Stimulated activated CD8-positive, alpha-beta memory T cell treated with anti-CD3 and anti-CD28 coated beads, Interleukin-12 subunit alpha, Interleukin-12 subunit beta, amount 100 ng/mL, for 1 hour (primary cell): ENCODE results near the gene DNAH14.
"Not testable (repeated sequence)": the region's sequence is repeated elsewhere in the genome, so short reads cannot be mapped to it uniquely, and the experiment has no call there.

Source experiments
- DNase-seq: peaks from one replicate; pipeline ENCODE4 v3.0.0-alpha.2; 2020; ENCODE audit warnings: low read depth

The DNAH14 gene

DNA sequence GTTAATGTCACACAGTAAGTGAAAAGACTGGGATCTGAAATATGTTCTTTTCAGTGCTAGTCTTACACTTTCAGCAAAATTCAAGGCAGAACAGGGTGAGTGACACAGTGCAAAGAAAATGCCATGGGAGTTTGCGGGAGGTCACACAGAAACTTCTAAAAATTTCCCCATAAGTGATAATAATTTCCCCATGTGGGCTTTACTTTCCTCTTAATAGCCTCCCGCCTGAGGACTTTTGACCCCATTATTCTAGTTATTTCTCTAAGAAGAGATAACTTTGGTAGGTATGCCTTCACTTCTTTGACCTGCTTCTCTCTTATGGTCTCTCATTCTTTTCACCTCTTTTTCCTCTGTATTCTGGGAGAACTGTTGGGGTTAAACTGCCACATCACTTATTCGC is 8.1 kb upstream of the DNAH14 start:
- DNase-seq = no peak

DNA sequence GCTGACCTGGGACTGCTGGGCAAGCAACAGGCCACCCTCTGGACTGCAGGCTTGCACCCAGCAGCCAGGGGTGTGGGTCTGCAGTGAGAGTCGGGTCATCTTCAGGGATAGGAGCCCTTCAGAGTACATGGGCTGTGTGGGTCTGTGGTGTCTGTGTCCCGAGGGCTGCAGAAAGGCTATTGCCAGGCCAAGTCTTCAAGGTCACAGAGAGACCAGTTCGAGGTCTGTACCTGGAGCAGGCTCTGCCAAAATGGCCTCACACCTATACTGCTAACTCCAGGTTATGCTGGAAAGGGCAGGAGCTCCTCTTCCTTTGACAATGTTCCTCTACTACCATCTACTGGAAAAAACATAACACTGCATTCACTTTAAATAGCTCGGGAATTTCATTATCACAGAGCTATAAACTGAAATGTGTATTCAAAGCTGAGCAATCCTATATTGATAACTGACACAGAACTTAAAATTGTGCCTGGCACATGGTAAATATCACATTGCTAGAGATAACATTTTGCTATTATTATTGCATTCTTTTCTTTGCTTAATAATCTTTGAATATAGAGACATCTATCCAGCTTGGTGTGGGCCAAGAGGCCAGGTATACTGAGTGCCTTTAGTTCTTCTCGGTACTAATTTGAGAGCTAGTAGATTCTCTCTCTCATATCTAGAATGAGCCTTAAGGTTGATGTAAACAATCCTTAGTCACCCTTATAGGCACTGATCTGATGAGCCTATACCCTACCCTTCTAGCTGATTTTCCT is 6.9 kb upstream of the DNAH14 start:
- no peak for DNase-seq

DNA sequence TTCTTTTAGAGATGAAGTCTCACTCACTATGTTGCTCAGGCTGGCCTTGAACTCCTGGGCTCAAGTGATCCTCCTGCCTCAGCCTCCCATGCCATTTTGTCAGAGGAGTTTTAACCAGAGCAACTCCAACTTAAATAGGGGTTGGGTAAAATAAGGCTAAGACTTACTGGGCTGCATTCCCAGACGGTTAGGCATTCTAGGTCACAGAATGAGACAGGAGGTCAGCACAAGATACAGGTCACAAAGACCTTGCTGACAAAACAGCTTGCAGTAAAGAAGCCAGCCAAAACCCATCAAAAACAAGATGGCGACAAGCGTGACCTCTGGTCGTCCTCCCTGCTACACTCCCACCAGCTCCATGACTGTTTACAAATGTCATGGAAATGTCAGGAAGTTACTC is 5.7 kb upstream of the DNAH14 start:
- DNase-seq = no peak

DNA sequence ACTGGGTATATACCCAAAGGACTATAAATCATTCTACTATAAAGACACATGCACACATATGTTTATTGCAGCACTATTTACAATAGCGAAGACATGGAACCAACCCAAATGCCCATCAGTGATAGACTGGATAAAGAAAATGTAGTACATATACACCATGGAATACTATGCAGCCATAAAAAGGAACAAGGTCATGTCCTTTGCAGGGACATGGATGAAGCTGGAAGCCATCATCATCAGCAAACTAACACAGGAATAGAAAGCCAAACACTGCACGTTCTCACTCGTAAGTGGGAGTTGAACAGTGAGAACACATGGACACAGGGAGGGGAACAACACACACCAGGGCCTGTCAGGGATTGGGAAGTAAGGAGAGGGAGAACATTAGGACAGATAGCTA is 1.8 kb upstream of the DNAH14 start:
- not testable (repeated sequence) for DNase-seq

DNA sequence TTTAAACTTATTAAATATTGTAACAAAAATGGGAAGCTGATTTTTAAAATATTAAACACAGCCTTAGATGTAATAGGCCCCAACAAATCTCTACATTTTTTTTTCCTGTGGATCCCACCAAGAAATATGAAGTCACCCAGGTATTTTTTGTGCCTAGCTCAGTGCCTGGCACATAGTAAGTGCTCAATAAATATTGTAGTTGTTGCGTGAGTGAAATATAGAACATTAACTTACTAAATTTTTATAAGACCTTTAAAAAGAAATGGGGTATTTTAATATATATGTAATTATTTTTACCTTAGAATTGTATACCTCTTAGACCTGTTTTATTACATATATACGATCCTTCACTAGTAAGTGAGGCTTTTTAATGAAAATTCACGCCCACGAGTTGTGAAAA is 569 bp upstream of the DNAH14 start:
- no peak for DNase-seq

DNA sequence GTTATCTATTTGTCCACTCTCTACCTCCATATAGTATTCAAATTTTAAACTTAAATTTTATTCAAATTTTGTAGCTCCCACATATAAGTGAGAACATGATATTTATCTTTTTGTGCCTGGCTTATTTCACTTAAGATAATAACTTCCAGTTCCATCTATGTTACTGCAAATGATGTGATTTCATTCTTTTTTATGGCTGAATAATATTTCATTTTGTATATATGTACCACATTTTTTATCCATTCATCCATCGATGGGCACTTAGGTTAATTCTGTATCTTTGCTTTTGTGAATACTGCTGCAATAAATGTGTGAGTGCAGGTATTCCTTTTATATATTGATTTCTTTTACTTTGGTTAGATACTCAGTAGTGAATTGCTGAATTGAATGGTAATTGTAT is 2.1 kb downstream of the DNAH14 start:
- DNase-seq = no peak

DNA sequence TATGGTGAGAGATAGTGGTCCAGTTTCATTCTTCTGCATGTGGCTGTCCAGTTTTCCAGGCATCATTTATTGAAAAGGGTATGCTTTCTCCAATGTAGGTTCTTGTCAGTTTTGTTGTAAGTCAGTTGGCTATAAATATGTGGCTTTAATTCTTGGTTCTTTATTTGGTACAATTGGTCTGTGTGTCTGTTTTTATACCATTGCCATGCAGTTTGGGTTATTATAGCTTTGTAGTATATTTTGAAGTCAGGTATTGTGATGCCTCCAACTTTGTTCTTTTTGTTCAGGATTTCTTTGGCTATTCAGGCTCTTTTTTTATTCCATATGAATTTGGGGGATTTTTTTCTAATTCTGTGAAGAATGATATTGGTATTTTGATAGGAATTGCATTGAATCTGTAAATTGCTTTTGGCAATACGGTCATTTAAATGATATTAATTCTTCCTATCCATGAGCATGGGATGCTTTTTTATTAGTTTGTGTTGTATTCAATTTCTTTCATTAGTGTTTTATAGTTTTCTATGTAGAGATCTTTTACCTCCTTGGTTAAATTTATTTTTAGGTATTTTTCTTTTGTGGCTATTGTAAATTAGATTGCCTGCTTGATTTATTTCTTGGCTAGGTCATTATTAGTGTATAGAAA is 3.3 kb downstream of the DNAH14 start:
- no peak for DNase-seq

DNA sequence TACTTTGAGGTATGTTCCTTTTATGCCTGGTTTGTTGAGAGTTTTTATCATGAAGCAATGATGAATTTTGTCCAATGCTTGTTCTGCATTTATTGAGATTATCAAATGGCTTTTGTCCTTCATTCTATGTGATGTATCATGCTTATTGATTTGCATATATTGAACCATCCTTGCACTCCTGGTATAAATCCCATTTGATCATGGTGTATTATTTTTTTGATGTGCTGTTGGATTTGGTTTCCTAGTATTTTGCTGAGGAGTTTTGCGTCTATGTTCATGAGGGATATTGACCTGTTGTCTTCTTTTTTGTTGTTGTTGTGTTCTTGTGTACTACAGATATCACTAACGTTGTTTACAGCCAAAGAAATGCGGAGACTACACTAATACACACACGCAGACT is 4.1 kb downstream of the DNAH14 start:
- DNase-seq = no peak

DNA sequence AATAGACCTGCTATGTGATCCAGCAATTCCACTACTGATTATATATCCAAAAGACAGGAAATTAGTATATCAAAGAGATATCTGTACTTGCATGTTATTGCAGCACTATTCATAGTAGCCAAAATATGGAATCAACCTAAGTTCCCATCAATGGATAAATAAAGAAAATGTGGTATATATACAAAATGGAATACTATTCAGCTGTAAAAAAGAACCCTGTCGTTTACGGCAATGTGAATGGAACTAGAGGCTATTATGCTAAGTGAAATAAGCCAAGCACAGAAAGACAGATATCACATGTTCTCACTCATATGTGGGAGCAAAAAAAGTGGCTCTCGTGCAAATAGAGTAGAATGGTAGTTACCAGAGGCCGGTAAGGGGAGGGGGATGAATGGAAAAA is 9.2 kb downstream of the DNAH14 start:
- DNase-seq = no peak

DNA sequence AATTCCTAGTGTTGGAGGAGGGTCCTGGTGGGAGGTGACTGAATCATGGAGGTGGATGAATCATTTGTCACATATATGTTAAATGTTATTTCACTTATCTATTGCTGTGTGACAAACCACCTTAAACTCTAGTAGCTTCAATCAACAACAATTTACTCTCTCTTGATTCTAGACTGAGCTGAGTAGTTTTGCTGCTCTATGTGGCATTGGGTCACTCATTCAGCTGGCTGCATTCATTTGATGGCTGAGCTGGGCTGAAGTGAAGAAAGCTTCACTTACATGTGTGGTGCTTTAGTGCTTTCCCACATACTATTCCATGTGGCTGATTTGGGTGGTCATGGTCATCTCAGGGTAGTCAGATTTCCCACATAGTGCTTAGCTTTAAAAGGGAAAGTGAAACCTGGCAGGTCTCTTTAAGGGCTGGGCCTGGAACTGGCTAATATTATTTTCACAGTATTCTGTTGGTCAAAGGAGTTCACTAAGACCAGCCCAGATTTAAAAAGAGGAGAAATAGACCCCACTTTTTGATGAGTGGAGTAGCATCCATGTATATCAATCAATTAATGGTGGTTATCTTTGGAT is 10.5 kb downstream of the DNAH14 start:
- no peak for DNase-seq

DNA sequence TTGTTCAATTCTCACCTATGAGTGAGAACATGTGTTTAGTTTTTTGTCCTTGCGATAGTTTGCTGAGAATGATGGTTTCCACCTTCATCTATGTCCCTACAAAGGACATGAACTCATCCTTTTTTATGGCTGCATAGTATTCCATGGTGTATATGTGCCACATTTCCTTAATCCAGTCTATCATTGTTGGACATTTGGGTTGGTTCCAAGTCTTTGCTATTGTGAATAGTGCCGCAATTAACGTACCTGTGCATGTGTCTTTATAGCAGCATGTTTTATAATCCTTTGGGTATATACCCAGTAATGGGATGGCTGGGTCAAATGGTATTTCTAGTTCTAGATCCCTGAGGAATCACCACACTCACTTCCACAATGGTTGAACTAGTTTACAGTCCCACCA is 11.3 kb downstream of the DNAH14 start:
- DNase-seq = not testable (repeated sequence)

DNA sequence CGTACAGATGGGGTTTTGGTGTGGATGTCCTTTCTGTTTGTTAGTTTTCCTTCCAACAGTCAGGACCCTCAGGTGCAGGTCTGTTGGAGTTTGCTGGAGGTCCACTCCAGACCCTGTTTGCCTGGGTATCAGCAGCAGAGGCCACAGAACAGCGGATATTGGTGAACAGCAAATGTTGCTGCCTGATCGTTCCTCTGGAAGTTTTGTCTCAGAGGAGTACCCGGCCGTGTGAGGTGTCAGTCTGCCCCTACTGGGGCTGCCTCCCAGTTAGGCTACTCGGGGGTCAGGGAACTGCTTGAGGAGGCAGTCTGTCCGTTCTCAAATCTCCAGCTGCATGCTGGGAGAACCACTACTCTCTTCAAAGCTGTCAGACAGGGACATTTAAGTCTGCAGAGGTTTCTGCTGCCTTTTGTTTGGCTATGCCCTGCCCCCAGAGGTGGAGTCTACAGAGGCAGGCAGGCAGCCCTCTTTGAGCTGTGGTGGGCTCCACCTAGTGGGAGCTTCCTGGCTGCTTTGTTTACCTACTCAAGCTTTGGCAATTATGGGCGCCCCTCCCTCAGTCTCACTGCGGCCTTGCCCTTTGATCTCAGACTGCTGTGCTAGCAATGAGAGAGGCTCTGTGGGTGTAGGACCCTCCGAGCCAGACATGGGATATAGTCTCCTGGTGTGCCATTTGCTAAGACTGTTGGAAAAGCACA is 16.3 kb downstream of the DNAH14 start:
- not testable (repeated sequence) for DNase-seq

DNA sequence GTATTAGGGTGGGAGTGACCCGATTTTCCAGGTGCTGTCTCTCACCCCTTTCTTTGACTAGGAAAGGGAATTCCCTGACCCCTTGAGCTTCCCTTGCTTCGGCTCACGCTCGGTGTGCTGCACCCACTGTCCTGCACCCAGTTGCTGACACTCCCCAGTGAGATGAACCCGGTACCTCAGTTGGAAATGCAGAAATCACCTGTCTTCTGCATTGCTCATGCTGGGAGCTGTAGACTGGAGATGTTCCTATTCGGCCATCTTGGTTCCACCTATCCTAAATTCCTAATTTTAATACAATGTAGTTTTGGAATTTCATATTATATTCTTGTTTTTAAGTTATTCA is 16.8 kb downstream of the DNAH14 start:
- not testable (repeated sequence) for DNase-seq

DNA sequence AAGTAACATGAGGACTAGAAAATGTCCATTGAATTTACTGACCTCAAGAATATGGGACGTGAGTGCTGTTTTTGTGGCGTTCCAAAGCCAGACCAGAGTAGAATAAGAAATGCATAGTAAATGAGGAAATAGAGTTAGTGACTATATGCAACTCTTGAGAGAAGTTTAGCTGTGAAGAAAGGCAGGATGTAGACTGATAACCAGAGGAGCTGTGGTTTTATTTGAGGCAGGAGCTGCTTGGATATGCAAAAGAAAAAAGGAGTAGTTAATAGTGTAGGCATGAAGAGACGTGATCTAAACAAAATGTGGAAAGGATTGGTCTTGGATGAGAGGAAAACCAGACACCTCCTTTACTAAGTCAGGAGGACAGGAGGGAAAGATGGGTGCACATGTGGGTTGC is 28.2 kb downstream of the DNAH14 start:
- no peak for DNase-seq

DNA sequence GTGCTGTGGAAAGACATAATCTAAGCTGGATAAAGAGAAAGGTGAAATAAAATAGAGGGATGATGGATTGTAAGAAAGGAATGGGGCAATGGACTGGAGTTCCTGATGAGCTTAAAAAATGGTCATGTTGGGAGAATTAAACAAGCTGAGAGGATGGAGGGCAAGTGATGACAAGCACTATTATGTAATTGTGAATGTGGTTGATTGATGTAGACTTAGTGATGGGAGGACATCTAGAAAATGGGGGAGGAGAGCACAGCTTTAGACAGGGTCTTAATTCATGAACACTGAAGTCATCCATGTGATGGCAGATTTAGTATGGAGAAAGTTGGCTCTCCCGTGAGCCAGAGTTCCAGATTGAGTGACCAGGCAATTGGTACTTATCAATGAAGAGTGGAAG is 29.0 kb downstream of the DNAH14 start:
- DNase-seq = no peak

DNA sequence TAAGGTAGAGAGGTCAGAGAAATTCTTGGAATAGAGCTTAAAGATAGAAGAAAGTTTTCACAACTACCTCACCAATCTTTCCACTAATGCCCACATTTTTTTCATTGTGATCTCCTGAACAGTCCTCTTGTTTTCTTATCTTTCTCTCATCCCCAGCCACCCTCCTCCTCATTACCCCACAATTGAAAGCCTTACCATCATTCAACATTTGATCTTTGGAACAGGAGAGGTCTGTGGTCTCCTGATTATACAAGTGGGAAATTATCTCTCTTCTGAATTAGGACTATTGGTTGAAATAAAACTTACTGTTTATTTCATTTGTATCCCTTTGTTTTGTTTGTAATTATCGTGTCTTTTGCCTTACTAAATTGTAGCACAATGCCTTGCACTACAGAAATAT is 29.6 kb downstream of the DNAH14 start:
- no peak for DNase-seq

DNA sequence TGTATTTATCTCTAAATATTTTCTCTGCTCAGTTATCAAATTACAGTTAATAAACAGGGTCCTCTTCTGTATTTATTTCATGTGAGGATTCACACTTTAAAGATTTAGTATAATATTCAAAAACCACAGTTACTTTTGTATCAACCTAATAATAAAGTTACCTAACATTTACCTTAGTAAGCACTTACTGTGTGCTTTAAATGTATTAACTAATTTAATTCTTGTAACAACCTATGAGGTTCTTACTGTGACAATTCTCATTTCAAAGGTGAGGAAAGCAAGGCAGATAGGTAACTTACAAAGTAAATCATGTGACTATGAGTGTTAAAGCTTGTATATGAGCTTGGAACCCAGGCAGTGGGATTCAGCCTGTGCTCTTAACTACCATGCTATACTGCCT is 30.2 kb downstream of the DNAH14 start:
- DNase-seq = no peak

DNA sequence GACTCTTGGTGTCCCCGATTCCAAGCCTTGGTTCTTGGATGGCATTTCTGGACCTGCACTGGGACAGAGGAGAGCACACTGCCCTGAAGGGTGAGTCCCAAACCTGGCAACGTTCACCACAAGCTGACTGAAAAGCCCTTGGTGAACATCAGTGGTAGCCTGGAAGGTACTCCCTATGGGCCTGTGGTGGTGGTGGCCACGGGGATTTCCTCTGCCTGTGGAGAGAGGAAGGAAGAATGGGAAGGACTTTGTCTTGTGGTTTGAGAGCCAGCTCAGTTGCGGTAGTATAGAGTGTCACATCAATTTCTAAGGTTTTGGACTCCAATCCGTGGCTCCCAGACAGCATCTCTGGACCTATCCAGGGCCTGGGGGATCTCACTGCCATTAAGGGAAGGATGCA is 50.7 kb downstream of the DNAH14 start:
- no peak for DNase-seq

DNA sequence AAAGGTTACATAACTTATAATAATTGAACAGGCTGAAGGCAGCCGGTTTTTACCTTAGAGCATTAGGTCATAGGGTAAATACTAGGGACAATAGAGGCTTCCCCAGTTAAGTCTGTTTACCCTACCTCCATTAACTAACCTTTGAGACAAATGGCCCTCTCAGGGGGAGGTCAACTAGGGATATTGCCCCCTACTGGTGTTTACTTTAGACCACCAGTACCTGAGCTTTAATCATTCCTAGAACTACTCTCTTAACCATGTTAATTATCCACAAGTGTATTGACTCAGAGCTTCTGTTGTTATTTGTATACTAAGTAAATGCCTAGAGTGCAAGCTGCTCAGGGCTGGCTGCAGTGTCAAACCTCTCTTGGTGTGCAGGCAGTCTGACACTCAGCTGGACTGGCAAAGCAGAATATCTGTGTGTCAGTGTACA is 52.5 kb downstream of the DNAH14 start:
- DNase-seq = not testable (repeated sequence)

DNA sequence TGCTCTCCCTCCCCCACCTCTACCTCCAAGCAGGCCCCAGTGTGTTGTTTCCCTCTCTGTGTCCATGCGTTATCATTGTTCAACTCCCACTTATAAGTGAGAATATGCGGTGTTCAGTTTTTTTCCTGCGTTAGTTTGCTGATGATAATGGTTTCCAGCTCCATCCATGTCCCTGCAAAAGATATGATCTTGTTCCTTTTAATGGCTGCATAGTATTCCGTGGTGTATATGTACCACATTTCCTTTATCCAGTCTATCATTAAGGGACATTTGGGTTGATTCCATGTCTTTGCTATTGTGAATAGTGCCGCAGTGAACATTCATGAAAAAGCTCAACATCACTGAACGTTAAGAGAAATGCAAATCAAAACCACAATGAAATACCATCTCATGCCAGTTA is 58.6 kb downstream of the DNAH14 start:
- DNase-seq = no peak

DNA sequence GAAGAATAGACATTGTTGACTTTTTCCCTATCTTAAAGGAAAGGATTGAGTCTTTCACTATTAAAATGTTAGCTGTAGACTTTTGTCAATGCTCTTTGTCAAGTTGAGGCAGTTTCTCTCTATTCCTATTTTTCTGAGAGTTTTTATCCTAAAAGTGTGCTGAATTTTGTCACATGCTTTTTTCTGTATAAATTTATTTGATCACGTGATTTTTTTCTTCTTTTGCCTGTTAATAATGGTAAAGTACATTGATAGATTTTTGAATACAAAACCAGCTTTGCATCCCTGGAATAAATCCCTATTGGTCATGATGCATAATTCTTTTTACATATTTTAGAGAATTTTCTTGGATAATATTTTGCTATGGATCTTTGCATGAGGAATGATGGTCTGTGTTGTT is 60.1 kb downstream of the DNAH14 start:
- no peak for DNase-seq

DNA sequence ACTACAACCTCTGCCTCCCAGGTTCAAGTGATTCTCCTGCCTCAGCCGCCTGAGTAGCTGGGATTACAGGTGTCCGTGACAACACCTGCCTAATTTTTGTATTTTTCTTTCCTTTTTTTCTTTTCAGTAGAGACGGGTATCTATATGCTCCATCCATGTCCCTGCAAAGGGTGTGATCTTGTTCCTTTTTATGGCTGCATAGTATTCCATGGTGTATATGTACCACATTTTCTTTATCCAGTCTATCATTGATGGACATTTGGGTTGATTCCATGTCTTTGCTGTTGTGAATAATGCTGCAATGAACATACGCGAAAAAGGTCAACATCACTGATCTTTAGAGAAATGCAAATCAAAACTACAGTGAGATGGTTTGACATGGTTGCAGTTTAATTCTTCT is 62.1 kb downstream of the DNAH14 start:
- not testable (repeated sequence) for DNase-seq

DNA sequence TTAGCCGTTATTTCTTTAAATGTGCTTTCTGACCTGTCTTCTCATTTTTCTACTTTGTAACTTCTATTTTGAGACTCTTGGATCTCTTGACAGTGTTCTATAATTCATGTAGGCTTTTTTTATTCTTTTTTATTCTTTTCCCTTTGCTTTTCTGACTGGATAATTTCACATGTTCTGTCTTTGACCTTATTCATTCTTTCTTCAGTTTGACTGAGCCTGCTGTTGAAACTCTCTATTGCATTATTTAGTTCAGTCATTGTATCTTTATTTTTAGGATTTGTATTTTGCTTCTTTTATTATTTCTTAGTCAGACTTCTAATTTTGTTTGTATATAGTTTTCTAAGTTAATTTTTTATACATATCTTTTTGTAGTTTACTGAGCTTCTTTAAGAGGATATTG is 66.1 kb downstream of the DNAH14 start:
- DNase-seq = no peak
